K562 (cell line): ENCODE measurements around the gene ABHD10. TPM values are rescaled to one million over a fixed set of nuclear protein-coding genes. Genes with fewer than 3 reads are reported as not detected.

Experiments
- ATAC-seq: fragments of 200-7000 bp; cut with Tn5 transposase; 3 replicates; pipeline ENCODE4 v1.9.1; 2020; ENCODE audit warnings: moderate library complexity
- BruUV-seq: library from RNA; stranded (reverse); fragments of 400-500 nt; replicated peaks from 2 replicates; lab custom pipeline; 2021; lab: Mats Ljungman, UMichigan
- CTCF ChIA-PET: fragments of 300-600 bp; formaldehyde crosslinking; extraction: SDS; loops from one replicate; lab custom pipeline; 2021; ENCODE audit warnings: low intra/inter-chr PET ratio; lab: Yijun Ruan, JAX
- POLR2A ChIA-PET: fragments of 300-600, 350-650 bp; sonication (Branson Sonifier 250); formaldehyde crosslinking; extraction: SDS; loops from one replicate; lab custom pipeline; 2021; ENCODE audit warnings: antibody characterized with exemption, inconsistent platforms; lab: Yijun Ruan, JAX
- DNase-seq, 4 experiments: peaks; one replicate each; pipeline versions ENCODE4 v3.0.0 to v3.0.0-alpha.2; 2011 to 2018; ENCODE audit warnings: low spot score in 3 of 4, mixed read lengths in 3 of 4; ENCODE audit errors: extremely low read depth in 1 of 4
- FAIRE-seq: peaks from 2 replicates; lab custom pipeline; 2011; peaks lifted over from hg19 to GRCh38; lab: Jason Lieb, UNC
- H2AFZ ChIP-seq: 2 replicates; pipeline ENCODE4 v1.6.0; 2011; ENCODE audit warnings: low read depth, low read length, control low read depth, inconsistent platforms
- H3K27ac ChIP-seq: fragments of 200-600 bp; 3 replicates; pipeline ENCODE4 v1.8.0; 2011; ENCODE audit warnings: low read depth, mild to moderate bottlenecking, control low read depth, inconsistent platforms, low read length, moderate library complexity, mixed read lengths; ENCODE audit errors: extremely low read depth
- H3K27me3 ChIP-seq, 2 experiments: fragments of 300-600 bp in 1 of 2; 2 replicates in 1 of 2; 3 replicates in 1 of 2; pipeline versions ENCODE4 v1.6.0 to v1.8.0; 2011; ENCODE audit warnings: inconsistent platforms in 2 of 2, low read length in 2 of 2, mild to moderate bottlenecking in 1 of 2, mixed read lengths in 1 of 2, moderate library complexity in 1 of 2; ENCODE audit not compliant: control insufficient read depth in 2 of 2, insufficient read depth in 2 of 2
- H3K36me3 ChIP-seq: fragments of 300-600 bp; 3 replicates; pipeline ENCODE4 v1.8.0; 2011; ENCODE audit warnings: mild to moderate bottlenecking, low read length, inconsistent platforms; ENCODE audit not compliant: control insufficient read depth, insufficient read depth
- H3K4me1 ChIP-seq, 2 experiments: fragments of 200-600 bp in 1 of 2; replicated peaks in 1 of 2; 2 replicates in 1 of 2; 3 replicates in 1 of 2; pipeline versions ENCODE4 v1.5.1 to v1.8.0; 2011; ENCODE audit warnings: inconsistent platforms in 2 of 2, low read length in 2 of 2, mild to moderate bottlenecking in 1 of 2, mixed read lengths in 1 of 2, moderate library complexity in 1 of 2; ENCODE audit not compliant: control insufficient read depth in 2 of 2, insufficient read depth in 2 of 2
- H3K4me2 ChIP-seq: 2 replicates; pipeline ENCODE4 v1.6.1; 2011; ENCODE audit warnings: low read length, control low read depth, inconsistent platforms, mixed read lengths; ENCODE audit not compliant: insufficient read depth
- H3K4me3 ChIP-seq: fragments of 200-600 bp; sonication (generic), shearing (Covaris generic); 2 replicates; pipeline ENCODE4 v1.5.1; 2016; ENCODE audit warnings: control low read depth, inconsistent platforms
- H3K79me2 ChIP-seq: fragments of 200-600 bp; 3 replicates; pipeline ENCODE4 v1.8.0; 2011; ENCODE audit warnings: low read length, inconsistent platforms; ENCODE audit not compliant: control insufficient read depth, insufficient read depth
- H3K9ac ChIP-seq, 2 experiments: 2 replicates each; pipeline versions ENCODE4 v1.6.0 to v1.6.1; 2011; ENCODE audit warnings: low read depth in 2 of 2, low read length in 2 of 2, control low read depth in 1 of 2, inconsistent platforms in 1 of 2, mild to moderate bottlenecking in 1 of 2, mixed read lengths in 1 of 2; ENCODE audit not compliant: insufficient read depth in 1 of 2
- H3K9me1 ChIP-seq: one replicate; pipeline ENCODE4 v1.6.0; 2011; ENCODE audit warnings: inconsistent platforms, mild to moderate bottlenecking, low read length, moderate library complexity; ENCODE audit not compliant: control insufficient read depth, insufficient read depth
- H3K9me3 ChIP-seq: replicated peaks from 2 replicates; pipeline ENCODE4 v1.5.1; 2011; ENCODE audit warnings: low read depth, low read length, inconsistent platforms; ENCODE audit not compliant: control insufficient read depth, insufficient read depth
- H4K20me1 ChIP-seq: replicated peaks from 2 replicates; pipeline ENCODE4 v1.6.1; 2011; ENCODE audit warnings: low read length, inconsistent platforms, mixed read lengths; ENCODE audit not compliant: control insufficient read depth, insufficient read depth
- BCLAF1 ChIP-seq, 2 experiments: fragments of 450-650 bp in 1 of 2; IDR thresholded peaks; 2 replicates each; pipeline ENCODE4 v1.6.1; 2011 to 2017; ENCODE audit warnings: low read depth in 2 of 2, antibody characterized with exemption in 1 of 2, borderline replicate concordance in 1 of 2, low read length in 1 of 2, mild to moderate bottlenecking in 1 of 2, mixed read lengths in 1 of 2; ENCODE audit not compliant: control insufficient read depth in 1 of 2
- GATAD2A ChIP-seq: fragments of 450-650 bp; IDR thresholded peaks from 2 replicates; pipeline ENCODE4 v1.6.1; 2017
- MEF2D ChIP-seq: conservative IDR thresholded peaks from 2 replicates; pipeline ENCODE4 v1.6.1; 2016; ENCODE audit warnings: low read depth, missing genetic modification characterization, missing compliant biosample characterization
- RUNX1 ChIP-seq: sonication (generic); IDR thresholded peaks from 2 replicates; pipeline ENCODE4 v1.6.1; 2016; ENCODE audit warnings: antibody characterized with exemption, low read depth
- TAF9B ChIP-seq: fragments of 450-650 bp; IDR thresholded peaks from 2 replicates; pipeline ENCODE4 v1.6.1; 2018; ENCODE audit warnings: mild to moderate bottlenecking; ENCODE audit not compliant: partially characterized antibody
- ZFPM2 ChIP-seq: fragments of 250-450 bp; sonication (Bioruptor Pico); IDR thresholded peaks from 2 replicates; pipeline ENCODE4 v1.5.1; 2022; ENCODE audit warnings: mild to moderate bottlenecking
- WGBS: fragments of 100-300 bp; shearing (Covaris generic); methylation state at CpG from one replicate; pipeline ENCODE4 v1.1.6; 2016; ENCODE audit warnings: low coverage, mixed read lengths; ENCODE audit not compliant: insufficient coverage; ENCODE audit errors: missing lambda C conversion rate; 5-methylcytosine and 5-hydroxymethylcytosine counted together
- in situ Hi-C: fragments of 300-500 bp; cut with MboI; formaldehyde crosslinking; loops from 4 replicates; pipeline ENCODE4 v1.15.0; 2018; ENCODE audit warnings: inconsistent platforms, mixed read lengths
- intact Hi-C: fragments of 100-400 bp; cut with micrococcal nuclease; formaldehyde crosslinking; loops from 2 replicates; pipeline ENCODE4 v1.14.2; 2022
- polyA plus RNA-seq, 8 experiments: library from polyadenylated mRNA; depleted of rRNA in 4 of 8; stranded (reverse) in 5 of 8; unstranded in 3 of 8; fragments of >200 nt; fragmentation: Nextera tagmentation in 2 of 8; fragmentation: Illumina TruSeq in 1 of 8; extraction: Ambion mirVana in 2 of 8; extraction: Trizol in 1 of 8; gene quantifications; 2 replicates each; pipeline versions ENCODE4 v1.2.1 to v1.2.3, GENCODE V29; 2011 to 2014; ENCODE audit warnings: inconsistent platforms in 1 of 8, missing spikeins in 1 of 8
- total RNA-seq, 7 experiments: library from RNA; depleted of rRNA in 6 of 7; stranded (reverse); fragments of >200 nt in 6 of 7; fragmentation: Illumina TruSeq in 2 of 7; extraction: Trizol in 2 of 7; gene quantifications; 2 replicates each; pipeline versions ENCODE4 v1.2.1 to v1.2.3, GENCODE V29; 2011 to 2021; ENCODE audit warnings: low replicate concordance in 1 of 7
- TF ChIP-seq, protein P1 (sequence below): fragments of 200-800 bp; sonication (Bioruptor generic); IDR thresholded peaks from 2 replicates; pipeline ENCODE4 v1.6.1; 2017; ENCODE audit warnings: missing genetic modification characterization, missing compliant biosample characterization

The ABHD10 gene
- total and polyA plus RNA-seq, 9 of the 15 experiments (the other 6 are each of a cell fraction or from before 2014, with no cell fraction given) = 6.1 to 29.5 (median 11.5) TPM

DNA sequence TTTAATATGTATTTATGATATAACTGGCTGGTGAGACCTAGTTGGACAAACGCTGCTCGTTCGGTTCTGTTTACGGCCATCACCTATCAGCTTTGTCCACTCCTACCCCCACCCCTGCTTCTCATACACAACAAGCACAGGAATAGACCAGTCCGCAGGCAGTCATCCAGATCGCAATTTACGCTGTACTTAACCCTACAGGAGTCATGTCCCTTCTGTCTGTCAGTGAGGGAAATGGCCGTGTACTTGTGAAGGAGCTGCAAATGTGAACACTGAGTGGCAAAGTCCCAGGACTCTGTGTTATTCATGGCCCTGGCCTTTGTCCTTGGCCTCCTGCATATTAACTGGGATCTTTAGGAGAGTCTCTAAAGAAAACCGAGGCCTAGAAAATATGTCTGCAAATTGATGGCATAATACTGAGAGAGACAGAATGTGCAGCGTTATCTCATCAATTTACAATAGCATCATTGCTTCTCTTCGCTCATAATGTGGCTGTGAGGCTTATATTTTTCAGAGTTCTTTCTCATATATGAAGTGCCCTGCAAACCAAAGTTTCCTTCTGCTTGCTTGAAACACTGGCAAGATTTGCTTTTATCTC is 7.2 kb upstream of the ABHD10 start:
- Histone ChIP-seq H3K27me3 (peaks cover 0 to 2% of the 10 kb centered on the region in 2 experiments; a peak in 3 of 5 replicates), H3K9ac (no peak overlapping the region), H3K27ac (no peak overlapping the region), H3K79me2 (no peaks in the 10 kb centered on the region), H3K4me1 (no peaks in the 10 kb centered on the region), H3K4me2 (no peak overlapping the region), H3K9me3 (no peaks in the 10 kb centered on the region), H3K4me3 (no peak overlapping the region), H3K36me3 (no peaks in the 10 kb centered on the region), H3K9me1 (no peaks in the 10 kb centered on the region), H4K20me1 (no peaks in the 10 kb centered on the region), H2AFZ (peak overlapping the region; percentile 40; the same call in 1 of the 2 replicates)
- intact Hi-C loops (no loop called here), in situ Hi-C loops (no loop called here)
- FAIRE-seq = no peak
- 2% methylated on average over 11 of the region's 11 CpGs for WGBS
- POLR2A ChIA-PET = no interaction called here
- ATAC-seq = peak; percentile 61; the same call in 2 of the 3 replicates
- no peak for TF ChIP-seq MEF2D (tag)
- CTCF ChIA-PET = no interaction called here
- BruUV-seq = no TSS peak
- peak in 1 of 4 experiments; percentile 9 for DNase-seq

GRCh38 chr3:111972891-111973290 is 5.9 kb upstream of the ABHD10 start:
- Histone ChIP-seq H3K27me3 (peaks cover 0 to 2% of the 10 kb centered on the region in 2 experiments; a peak in 3 of 5 replicates), H3K79me2 (no peaks in the 10 kb centered on the region), H3K36me3 (no peaks in the 10 kb centered on the region), H3K9me3 (no peaks in the 10 kb centered on the region), H2AFZ (no peak overlapping the region), H3K4me2 (no peak overlapping the region), H3K4me1 (no peaks in the 10 kb centered on the region), H3K4me3 (no peak overlapping the region), H3K27ac (no peak overlapping the region), H3K9ac (no peak overlapping the region), H3K9me1 (no peaks in the 10 kb centered on the region)
- no peak for FAIRE-seq
- intact Hi-C loops (no loop called here), in situ Hi-C loops (no loop called here)
- no TSS peak for BruUV-seq
- DNase-seq = no peak
- CTCF ChIA-PET = no interaction called here
- POLR2A ChIA-PET = no interaction called here
- 12% methylated on average over 3 of the region's 3 CpGs for WGBS
- TF ChIP-seq TAF9B (no peak), GATAD2A (no peak), RUNX1 (no peak), BCLAF1 (IDR thresholded peaks at IDR 0.05; ENCODE audit: borderline replicate concordance in 1 of 2, control insufficient read depth in 1 of 2, low read depth in 2 of 2, low read length in 1 of 2) (no peak), ZFPM2 (CRISPR knock-in tag) (no peak)
- TF ChIP-seq, protein P1, sequence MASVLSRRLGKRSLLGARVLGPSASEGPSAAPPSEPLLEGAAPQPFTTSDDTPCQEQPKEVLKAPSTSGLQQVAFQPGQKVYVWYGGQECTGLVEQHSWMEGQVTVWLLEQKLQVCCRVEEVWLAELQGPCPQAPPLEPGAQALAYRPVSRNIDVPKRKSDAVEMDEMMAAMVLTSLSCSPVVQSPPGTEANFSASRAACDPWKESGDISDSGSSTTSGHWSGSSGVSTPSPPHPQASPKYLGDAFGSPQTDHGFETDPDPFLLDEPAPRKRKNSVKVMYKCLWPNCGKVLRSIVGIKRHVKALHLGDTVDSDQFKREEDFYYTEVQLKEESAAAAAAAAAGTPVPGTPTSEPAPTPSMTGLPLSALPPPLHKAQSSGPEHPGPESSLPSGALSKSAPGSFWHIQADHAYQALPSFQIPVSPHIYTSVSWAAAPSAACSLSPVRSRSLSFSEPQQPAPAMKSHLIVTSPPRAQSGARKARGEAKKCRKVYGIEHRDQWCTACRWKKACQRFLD (CRISPR knock-in tag) = no peak
- TF ChIP-seq, all 486 proteins: peak for 0
- no peaks in the 10 kb centered on the region for H4K20me1 ChIP-seq
- no peak for ATAC-seq
